GM04504 (cell line): Measurements from ENCODE around the gene NCBP3.
"Not testable (repeated sequence)": the region's sequence is repeated elsewhere in the genome, so short reads cannot be mapped to it uniquely, and the experiment has no call there.

Experiments
- DNase-seq: peaks from one replicate; pipeline ENCODE4 v3.0.0-alpha.2; 2012; ENCODE audit warnings: low read depth

NCBP3 gene

GRCh38 chr17:3879591-3880417 lies 33.8 kb upstream of the NCBP3 start:
- no peak for DNase-seq

DNA sequence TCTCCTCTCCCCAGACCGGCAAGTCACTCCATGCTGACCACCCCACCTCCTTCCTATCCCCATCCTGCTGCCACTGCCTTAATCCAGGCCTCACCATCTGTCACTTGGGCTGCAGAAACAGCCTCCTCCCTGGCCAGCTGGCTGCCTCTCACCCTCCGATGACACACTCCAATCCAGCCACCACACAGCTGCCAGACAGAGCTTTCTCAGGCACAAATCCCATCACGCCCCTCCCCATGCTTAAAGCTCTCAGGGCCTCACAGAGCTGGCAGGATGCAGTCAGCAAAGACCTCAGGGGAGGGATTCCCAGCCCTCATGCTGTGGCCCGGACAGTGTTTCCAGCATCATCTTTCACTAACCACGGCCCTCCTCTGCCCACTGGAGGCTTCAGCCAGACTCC lies 33.1 kb upstream of the NCBP3 start:
- peak; percentile 75 for DNase-seq

DNA sequence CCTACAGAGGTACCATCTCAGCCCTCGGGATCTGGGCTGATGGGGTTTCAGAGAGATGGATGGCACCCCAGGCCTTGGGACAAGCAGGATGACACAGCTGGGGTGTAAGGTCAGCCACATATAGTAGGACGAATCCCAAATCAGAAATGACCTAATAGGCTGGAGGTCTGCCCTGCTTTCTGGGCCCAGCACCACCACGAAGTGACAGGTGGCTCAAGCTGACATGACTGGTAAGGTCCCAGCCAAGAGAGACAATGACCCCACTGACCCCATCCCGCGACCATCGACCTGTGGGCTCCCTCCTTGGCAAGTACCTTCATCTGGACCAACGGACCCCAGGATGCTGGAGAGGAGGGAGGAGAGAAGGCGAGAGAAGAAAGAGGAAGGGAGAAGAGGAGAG lies 31.2 kb upstream of the NCBP3 start:
- no peak for DNase-seq

DNA sequence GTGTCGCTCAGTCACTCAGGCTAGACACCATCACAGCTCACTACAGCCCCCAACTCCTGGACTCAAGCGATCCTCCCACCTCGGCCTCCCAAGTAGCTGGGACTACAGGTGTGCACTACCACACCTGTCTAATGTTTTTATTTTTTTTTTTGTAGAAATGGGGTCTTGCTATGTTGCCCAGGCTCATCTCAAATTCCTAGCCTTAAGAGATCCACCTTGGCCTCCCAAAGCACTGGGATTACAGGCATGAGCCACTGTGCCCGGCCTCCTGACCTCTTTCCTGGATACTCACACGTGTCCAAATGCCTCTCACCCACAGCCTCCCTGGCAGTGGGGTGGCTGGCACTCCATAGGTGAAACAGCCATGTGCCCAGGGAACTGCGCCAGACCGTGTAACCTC lies 29.3 kb upstream of the NCBP3 start:
- DNase-seq, result no peak

DNA sequence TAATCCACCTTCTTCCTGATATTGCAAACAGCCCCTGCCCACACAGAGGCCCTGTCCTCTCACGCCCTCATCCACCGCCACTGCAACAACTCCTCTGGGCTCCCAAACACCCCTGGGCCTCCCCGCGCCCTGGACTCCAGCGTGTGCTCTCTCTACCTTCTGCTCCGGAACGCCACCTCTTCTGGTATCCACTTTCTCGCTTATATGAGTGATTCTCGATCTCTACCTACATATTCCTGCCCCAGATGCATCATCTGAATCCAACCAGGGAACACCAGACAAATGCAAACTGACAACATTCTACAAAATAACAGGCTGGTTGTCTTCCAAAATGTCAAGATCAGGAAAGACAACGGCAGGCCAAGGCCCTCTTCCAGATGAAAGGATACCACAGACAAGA lies 27.8 kb upstream of the NCBP3 start:
- no peak for DNase-seq

GRCh38 chr17:3870871-3871306 lies 24.8 kb upstream of the NCBP3 start:
- no peak for DNase-seq

DNA sequence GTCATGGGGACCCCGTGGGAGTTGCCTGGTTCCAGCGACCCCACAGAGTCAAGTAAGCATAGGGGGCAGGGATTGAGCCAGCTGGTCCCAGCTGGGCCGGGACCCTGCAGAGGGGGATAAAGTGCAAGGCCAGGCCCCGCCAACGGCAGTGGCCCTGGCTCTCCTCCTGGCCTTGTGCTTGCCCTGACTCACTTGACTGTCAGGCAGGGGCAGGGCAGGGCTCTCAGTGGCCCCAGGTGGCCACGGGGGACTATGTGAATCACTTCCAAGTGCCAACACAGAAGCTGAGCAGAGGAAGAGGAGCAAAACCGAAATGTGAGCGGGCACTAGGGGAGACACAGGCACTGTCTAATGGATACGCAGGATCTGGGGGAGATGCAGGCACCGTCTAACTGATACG lies 21.6 kb upstream of the NCBP3 start:
- DNase-seq, result no peak

GRCh38 chr17:3867106-3867505 lies 21.1 kb upstream of the NCBP3 start:
- no peak for DNase-seq

DNA sequence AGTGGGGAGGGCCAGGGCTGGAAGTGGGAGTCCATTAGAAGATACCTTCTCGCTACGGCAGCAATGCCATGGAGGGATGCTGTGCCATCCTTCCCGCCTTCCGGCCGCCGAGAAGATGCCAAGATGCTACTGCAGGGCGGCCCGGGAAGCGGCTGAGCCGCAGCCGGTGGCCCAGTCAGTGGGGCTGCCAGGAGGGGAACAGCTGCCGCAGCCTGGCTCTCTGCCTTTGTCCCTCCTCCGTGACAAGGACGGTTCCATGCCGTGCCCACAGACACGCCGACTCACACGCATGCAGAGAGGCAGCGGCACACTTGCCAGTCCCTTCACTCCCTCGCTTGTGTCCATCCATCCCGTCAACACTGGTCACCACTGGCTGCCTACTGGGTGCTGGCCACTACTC lies 20.2 kb upstream of the NCBP3 start:
- DNase-seq, result no peak

DNA sequence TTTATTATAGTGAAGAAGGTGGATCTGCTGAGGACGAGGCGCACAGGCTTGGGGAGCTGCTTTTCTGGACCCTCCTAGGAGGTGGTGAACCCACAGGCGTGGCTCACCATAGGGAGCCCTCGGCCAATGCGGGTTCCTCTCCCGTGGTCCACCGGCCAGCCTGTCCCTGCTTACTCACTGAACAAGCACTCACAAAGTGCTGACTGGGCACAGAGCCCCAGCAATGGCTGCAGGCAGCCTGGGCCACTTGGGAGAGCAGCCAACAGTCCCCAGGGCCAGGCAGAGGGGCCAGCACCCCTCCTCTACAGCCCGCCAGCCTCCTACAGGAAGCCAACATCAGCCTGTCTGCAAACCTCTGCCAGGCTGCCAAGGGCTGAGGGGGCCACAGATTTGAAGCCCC lies 19.1 kb upstream of the NCBP3 start:
- DNase-seq, result peak; percentile 58

DNA sequence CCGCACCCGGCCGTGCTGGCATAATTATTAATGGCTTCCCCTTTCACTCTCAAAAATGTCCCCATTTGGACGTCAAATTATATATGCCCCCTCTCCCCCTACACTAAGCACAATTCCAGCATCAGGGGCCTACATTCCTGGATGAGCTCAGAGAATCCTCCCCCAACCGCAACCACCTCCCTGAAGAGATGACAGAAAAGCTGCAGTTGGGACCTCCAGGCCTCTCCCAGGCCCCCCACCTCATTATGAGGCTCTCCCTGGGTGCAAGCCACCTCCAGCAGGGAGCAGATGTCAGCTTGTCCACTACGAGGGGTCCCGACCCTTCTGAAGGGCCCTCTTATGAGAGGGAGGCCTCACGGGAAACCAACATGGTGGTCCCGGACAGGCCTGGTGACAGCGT lies 18.5 kb upstream of the NCBP3 start:
- no peak for DNase-seq

- DNase-seq, result no peak
Measured at GRCh38 chr17:3861761-3862681, 16.0 kb upstream of the NCBP3 start.

- DNase-seq, result no peak
Measured at GRCh38 chr17:3860939-3861700, 15.1 kb upstream of the NCBP3 start.

GRCh38 chr17:3859940-3860339 lies 13.9 kb upstream of the NCBP3 start:
- no peak for DNase-seq

DNA sequence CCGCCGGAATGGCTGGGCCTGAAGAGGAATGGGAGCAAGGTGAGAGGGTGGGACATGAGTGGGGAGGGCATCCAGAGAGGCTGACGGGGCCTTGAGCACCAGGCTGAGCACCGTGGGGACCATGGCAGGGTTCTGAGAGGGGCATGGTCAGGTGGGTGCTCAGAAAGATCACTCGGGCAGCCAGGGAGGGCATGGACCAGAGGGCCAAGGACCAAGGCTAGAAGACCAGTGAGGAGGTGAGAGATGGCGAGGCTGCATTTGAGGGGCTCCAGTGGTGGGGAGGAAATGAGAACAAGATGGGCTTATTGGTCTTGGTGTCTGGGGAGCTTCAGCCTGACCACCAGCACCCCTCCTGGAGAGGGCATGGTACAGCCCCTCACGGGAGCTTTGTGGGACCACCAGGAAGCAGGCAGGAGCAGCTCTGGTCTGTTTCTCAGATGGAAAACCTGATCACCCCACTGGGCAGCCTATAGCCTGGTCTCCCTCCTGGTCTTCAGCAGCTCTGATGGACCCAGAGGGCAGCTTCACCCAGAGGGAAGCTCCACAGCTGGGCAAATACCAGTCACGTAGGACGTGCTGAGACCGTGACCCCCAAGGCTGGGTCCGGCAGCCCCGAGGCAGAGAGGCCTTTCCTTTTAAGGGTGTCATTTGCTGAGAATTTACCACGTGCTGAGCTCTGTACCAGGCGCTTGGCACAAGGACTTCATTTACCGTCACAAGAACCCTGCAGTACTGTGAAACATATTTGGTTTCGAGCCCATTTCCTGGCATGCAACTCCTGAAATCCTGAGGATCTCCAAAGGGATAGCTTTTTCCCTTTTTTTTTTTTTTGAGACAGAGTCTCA lies 11.4 kb upstream of the NCBP3 start:
- no peak for DNase-seq

DNA sequence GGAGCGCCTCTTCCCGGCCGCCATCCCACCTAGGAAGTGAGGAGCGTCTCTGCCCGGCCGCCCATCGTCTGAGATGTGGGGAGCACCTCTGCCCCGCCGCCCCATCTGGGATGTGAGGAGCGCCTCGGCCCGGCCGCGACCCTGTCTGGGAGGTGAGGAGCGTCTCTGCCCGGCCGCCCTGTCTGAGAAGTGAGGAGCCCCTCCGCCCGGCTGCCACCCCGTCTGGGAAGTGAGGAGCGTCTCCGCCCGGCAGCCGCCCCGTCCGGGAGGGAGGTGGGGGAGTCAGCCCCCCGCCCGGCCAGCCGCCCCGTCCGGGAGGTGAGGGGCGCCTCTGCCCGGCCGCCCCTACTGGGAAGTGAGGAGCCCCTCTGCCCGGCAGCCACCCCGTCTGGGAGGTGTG lies 8.2 kb upstream of the NCBP3 start:
- DNase-seq, result not testable (repeated sequence)

DNA sequence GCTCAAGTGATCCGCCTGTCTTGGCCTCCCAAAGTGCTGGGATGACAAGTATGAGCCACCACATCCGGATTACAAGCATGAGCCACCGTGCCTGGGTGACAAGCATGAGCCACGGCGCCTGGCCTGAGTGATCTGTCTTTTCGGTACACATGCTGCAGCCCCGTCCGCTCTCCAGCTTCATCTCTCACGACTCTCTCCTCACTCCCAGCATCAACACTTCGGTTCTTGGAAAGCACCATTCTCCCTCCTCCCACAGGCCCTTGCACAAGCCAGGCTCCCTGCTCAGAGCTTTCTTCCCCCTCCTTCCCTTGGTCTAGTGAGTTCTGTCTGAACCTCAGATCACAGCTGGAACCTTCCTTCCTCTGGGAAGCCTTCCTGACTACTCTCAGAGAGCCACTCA lies 6.5 kb upstream of the NCBP3 start:
- DNase-seq, result no peak

DNA sequence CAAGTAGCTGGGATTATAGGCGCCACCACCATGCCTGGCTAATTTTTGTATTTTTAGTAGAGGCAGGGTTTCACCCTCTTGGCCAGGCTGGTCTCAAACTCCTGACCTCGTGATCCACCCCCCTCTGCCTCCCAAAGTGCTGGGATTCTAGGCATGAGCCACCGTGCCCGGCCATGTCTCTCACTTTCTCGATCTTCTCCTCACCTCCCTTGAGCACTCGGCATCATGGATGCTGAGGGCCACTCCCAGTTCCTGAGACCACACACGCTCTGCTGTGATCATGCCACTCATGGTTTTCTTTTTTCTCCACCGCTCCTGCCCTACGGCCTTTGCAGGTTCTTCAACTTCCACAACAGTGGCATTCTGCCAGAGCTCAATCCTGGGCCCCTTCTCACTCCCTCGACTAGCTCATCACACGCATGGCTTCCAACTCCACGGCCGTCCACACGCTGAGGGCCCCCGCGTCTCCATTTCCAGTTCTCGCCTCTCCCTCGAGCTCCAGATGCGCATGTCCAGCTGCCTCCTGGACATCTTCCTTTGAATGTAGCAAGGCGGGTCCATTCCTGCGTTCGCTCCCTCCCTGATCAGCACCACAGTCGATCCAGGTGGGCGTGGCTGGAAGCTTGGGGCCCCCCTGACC lies 5.5 kb upstream of the NCBP3 start:
- no peak for DNase-seq

- DNase-seq, result no peak
Measured at GRCh38 chr17:3848229-3848835, 2.3 kb upstream of the NCBP3 start.

DNA sequence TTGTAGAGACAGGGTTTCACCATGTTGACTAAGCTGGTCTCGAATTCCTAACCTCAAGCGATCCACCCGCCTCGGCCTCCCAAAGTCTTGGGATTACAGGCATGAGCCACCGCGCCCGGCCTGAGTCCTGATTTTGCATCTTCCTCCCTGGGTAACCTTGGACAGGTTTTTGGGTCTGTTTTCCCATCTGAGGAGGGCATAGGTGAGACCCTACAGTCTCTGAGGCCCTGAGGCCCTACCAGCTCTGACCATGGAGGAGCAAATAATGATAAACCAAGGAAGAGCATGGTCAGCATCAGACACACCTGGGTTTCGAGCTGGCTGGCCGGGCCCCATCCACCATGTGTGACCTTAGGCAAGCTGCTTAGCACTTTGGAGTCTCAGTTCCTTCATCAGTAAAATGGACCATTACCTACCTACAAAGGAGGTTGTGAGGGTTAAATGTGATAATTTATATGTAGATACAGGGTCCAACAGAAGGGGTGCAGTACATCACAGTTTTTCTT lies 1.2 kb upstream of the NCBP3 start:
- no peak for DNase-seq
